Suppressor macrophage treated with lipopolysaccharide for 1 hour (primary cell): ENCODE measurements around the gene UBL7.

ENCODE experiments used
- DNase-seq, 3 donors: peaks; one replicate each; pipeline ENCODE4 v3.0.0-alpha.2; 2020 to 2022

Gene UBL7

GRCh38 chr15:74422652-74423430 is 38.1 kb downstream of the UBL7 start:
- DNase-seq, result peak; percentile 29 to 64 (median 48)

GRCh38 chr15:74422265-74422651 is 38.7 kb downstream of the UBL7 start:
- DNase-seq, result no peak

- no peak for DNase-seq
Observed at GRCh38 chr15:74421302-74422245, 39.4 kb downstream of the UBL7 start.

DNA sequence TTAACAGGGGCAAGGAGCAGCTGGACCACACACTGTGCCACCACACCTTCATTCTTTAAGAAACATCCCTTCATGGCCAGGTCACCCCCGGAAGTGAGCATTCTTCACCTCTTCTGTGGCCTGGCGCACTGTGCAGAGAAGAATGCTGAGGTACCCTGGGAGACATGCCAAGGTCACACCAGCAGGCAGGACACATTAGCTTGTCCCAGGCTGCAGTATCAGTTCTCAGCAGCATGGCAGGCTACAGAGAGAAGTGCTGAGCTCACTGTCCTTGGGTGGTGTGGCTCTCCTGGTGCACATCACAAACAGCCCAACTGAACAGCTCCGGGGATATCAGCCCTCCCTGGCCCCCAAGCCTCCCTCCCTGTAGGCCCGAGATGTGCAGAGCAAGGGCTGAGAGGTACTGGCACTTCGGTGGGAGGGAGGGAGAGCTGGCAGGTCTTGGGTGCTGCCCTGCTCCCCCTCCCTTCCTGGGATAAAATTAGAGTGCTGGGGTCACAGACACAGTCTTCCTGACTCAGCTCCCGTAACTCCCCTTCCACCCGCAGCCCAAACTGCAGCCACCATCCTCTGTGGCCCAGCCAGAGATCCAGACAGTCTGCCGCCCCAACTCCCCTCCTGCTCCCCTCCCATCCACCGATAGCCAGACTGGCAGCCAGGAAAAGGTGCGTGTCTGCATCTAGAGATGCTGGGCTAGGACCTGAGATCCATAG is 40.6 kb downstream of the UBL7 start:
- no peak for DNase-seq

- no peak for DNase-seq
Observed at GRCh38 chr15:74419432-74419831, 41.5 kb downstream of the UBL7 start.

GRCh38 chr15:74418575-74419338 is 42.2 kb downstream of the UBL7 start:
- DNase-seq, result no peak

- no peak for DNase-seq
Observed at GRCh38 chr15:74417670-74418069, 43.3 kb downstream of the UBL7 start.

- no peak for DNase-seq
Observed at GRCh38 chr15:74417225-74417624, 43.7 kb downstream of the UBL7 start.

- DNase-seq, result no peak
Observed at GRCh38 chr15:74415966-74416916, 44.7 kb downstream of the UBL7 start.

- DNase-seq, result no peak
Observed at GRCh38 chr15:74414603-74415338, 46.2 kb downstream of the UBL7 start.

DNA sequence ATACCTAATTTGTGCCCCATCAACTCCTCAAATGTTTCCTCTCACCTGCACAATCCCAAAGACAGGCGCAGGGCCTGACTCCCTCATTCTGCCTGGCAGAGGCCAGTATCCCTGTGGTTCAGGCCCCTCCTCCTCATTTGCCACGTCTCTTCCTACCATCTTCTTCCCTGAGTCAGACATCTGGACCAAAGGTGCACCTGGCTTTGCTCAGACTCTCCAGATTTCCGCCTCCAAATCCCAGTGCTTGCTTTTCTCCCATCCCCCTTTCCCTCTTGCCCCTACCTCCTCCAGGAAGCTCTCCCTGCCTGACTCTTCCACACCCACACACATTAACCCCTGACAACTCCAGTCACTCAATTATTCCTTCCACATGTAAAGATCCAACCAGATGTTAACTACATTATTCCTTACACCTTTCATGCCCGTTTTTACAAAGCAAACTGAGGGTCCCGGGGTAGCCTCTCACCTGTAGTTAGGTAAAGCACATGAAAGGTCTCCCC is 46.8 kb downstream of the UBL7 start:
- no peak for DNase-seq

DNA sequence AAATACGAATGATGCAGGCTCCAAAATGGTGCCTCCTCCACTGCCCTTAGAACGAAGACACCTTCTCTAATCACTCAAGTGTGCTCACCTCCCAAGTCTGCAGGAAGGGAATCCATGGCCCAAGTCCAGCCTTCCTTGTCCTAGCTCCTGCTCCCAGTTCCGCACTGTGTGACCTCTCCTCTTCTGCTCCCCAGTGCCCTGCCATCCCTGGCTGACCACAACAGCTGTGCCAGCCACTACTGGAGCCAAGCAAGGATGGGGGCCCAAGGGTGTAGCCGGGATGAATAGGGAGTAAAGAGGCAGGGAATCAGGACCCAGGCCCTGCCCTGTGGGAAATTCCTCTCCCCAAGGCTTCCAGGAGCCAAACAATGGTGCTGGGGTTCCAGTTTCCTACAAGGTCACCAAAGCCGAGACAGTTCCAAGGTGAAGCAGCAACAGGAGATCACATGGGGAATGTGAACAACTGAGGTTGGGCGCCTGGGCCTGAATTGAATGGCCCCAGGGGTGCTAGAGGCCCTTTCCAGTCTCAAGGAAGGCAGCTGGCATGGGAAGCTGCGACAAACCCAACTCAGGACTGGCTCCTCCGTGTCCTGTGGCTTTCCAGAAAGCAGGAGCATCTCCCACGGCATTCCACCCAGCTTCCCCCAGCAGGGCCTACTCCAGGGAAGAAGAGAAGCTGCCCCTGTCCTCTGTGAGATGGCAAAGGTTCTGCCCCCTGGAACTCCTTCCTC is 47.4 kb downstream of the UBL7 start:
- no peak for DNase-seq

- DNase-seq, result no peak
Observed at GRCh38 chr15:74412159-74412558, 48.8 kb downstream of the UBL7 start.

- no peak for DNase-seq
Observed at GRCh38 chr15:74411686-74412085, 49.3 kb downstream of the UBL7 start.

GRCh38 chr15:74410502-74410901 is 50.5 kb downstream of the UBL7 start:
- no peak for DNase-seq

DNA sequence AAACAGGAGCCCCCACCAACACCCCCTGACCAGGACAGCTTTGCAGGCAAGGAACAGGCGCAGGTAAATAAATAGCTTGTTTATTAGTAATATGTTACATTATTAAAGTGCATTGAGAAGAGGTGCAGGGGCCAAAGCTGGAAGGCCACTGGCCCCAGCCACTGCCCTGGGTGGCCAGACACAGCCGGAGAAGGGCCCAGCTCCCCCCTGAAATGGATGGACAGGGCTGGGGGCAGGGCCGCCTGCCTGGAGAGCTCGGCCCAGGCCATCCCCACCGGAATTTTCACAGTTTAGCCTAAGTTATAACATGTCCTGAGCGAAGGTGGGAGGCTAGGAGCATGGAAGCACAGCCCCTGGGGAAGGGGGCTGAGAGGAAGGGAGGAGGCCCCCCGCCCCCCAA is 51.7 kb downstream of the UBL7 start:
- DNase-seq, result no peak

- DNase-seq, result no peak
Observed at GRCh38 chr15:74408815-74409214, 52.1 kb downstream of the UBL7 start.

DNA sequence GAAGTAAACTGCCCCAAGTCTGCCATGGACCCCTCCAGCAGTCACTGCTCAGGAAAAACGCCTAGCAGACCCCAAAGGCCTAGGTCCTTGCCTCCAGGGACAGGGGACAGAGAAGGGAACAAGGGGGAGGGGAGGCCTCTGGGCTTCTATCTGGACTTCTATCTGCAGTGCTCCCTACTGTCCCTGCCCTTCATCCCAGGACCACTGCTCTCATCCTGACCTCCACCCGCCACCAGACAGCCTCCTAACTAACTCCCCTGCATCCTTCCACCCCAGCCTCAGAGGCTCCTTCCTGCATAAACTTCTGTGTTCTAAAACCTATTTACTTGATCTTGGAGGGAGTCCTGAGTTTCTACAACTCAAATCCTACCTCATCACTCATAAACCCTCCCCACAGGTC is 52.6 kb downstream of the UBL7 start:
- no peak for DNase-seq

DNA sequence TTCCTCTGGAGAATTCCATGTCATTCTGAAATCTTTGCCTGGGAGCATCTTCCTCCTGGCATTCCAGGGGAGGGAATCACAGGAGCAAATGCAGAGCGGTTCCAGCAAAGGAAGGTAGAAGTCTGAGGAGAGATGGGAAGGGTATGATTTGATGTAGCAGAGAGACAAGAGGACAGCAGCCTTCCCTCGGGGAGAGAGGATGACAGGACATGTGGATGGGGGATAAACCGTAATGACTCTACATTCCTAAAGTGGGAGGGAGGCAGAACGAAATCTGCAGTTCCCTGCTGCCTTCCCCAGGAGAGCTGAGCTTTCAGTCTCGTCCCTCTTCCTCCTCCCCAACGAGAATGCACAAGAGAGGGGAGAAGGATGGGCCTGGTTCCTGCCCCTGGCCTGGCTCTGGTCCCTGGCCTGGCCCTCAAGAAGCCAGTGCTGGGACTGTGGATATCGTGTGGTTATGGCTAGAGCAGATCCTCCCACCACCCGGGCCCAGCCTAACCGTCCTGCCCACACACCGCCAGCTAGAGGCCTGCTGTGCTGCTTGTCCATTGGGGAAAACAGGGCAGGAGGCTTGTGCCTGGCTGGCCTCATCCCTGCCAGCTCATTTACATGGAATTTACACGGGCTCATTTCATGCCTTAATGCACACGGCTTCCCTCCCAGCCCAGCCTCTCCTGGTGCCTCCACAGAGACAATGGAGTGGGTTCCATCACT is 53.8 kb downstream of the UBL7 start:
- DNase-seq, result peak in 1 of 3 donors; percentile 47
